Kidney capillary endothelial cell (primary cell): ENCODE results near the gene RUNX2.

Experiments used
- DNase-seq: peaks from one replicate; pipeline ENCODE4 v3.0.0-alpha.2; 2018; ENCODE audit warnings: low spot score

The RUNX2 gene

DNA sequence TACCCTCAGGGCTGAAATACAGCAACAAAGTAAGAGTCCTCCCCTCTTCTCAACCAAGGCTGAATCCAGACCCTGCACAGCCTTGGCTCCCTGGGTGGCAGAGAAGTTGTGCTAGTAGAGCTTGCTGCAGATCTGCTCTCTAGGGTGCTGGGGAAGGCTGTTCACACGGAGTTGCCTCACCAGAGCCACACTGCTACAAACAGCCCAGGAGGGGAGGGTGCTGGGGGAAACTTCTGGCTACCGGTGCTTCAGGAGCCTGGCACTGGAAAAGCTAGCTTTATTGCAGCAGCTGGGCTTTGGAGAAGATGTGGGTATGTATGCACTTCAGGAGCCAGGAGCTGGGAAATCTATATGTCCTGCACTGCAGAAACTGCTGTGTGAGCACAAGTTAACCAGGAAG is 87.2 kb downstream of the RUNX2 start:
- DNase-seq, result no peak

DNA sequence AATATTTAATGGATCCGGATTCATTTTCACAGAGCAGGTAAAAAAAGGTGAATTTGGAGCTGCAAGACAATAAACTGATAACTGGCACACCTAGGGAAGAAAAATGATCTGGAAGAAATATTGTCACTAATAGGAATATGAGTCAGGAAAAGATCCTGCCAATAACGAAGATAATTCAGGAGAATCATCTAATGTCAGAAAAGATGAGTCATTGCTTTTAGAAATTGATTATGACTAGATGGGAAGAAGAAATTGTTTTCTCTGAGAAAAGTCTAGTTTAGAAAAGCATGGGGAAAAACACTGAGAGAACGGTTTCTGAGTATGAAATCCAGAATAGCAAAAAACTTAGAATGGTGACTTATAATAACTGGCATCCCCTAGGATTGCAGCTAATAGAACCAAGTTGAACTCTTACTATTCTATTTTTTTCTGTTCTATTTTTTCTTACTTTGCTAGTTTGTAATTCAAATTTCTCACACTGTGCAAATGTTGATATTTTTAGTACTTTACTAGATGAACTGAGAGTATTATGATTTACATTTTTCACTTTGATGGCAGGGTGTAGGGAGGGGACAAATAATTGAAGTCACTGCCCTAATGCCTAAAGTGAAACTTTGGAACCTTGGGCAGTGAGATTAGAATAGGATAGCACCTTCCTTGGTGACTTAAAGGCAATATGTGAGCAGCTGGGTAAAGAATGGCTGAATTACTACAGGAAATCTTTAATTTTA is 87.8 kb downstream of the RUNX2 start:
- no peak for DNase-seq

DNA sequence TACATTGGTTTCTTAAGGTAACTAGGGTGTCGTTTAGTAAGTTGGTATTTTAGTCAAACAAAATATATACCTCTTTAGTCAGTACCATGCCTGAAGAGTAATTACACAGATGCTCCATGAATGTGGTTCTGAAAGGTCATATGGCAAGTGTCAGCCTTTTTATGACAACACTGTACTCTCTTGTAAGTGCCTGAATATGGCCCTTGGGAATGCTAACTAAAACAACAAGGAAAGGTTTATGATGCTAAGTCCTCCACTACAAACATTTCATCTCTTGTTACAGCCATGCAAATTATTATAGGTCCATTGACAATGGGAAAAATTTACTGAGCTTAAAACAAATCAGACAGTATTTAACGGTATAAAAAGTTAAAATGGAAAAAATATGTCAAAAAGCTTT is 88.6 kb downstream of the RUNX2 start:
- no peak for DNase-seq

DNA sequence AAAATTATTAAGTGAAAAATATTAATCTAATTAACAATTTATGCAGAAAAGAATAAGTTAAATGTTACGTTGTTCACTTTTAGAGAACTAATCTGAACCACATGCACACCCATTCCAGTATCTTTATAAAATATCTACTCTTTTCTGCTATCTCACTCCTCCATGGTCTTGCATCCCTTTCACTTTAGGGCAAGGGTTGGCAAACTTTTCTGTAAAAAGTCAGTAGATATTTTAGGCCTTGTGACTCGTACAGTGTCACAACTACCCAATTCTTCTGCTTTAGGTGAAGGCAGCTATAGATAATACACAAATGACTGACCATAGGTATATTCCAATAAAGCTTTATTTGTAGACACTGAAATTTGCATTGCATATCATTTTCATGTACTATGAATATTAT is 89.3 kb downstream of the RUNX2 start:
- no peak for DNase-seq

DNA sequence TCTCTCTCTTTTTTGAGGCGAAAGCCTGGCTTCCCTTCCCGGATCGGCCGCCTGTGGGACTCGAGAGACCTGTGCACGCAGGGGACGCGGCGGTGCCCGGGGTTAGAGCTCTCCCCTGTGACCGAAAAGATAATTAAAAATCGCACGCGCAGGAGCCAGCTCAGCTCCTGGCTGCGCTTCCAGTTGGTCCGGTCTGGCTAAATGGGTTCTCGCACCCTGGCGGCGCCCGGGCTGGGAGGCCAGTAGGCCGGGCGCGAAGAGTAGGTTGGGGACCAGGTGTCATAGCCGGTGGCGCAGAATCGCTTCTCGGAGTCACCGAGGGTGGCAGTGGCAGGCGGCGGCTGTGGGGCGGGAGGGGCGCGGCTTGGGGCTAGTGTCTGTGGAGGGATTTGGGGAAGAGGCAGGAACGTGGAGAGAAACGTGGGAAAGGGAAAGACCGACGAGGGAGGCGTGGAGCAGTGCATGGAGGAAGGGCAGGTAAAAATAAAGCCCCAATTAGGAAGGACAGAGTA is 91.5 kb downstream of the RUNX2 start:
- DNase-seq, result peak; percentile 26

DNA sequence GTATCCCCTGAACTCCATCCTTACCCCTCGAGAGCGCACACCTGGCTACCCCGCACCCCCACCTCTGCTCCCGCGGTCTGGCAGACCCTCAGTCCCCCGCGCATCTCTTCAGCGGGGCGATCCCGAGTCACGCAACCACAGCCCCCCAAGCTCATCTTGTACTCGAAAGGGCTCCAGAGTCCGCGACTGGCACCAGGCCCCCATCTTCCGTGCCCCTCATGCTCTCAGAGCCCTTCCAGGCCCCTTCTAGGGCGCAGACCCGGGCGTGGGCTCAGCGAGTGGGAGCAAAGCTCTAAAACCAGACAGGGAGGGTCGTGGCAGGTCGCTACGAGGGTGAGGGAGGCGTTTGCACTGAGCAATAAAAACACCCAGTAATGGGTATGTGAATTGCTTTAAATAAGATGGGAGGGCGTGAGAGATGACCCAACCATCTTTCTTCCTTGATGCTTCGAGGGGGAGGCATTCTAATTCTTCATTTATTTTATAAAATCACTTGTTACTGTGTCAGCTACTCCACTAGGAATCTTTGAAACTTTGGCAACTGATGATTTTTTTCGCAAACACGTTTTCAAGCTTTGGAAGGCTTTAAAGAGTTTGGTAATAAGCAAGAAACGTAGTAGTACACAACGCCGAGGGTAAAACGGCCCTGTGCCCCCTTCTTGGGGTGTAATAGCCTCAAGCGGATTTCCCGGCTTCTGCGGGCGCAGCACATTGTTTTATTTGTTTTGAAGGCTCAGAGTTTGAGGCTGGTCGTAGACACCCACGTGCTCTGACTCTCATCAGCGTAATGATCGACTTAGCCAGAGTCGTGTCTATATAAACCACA is 92.2 kb downstream of the RUNX2 start:
- no peak for DNase-seq

DNA sequence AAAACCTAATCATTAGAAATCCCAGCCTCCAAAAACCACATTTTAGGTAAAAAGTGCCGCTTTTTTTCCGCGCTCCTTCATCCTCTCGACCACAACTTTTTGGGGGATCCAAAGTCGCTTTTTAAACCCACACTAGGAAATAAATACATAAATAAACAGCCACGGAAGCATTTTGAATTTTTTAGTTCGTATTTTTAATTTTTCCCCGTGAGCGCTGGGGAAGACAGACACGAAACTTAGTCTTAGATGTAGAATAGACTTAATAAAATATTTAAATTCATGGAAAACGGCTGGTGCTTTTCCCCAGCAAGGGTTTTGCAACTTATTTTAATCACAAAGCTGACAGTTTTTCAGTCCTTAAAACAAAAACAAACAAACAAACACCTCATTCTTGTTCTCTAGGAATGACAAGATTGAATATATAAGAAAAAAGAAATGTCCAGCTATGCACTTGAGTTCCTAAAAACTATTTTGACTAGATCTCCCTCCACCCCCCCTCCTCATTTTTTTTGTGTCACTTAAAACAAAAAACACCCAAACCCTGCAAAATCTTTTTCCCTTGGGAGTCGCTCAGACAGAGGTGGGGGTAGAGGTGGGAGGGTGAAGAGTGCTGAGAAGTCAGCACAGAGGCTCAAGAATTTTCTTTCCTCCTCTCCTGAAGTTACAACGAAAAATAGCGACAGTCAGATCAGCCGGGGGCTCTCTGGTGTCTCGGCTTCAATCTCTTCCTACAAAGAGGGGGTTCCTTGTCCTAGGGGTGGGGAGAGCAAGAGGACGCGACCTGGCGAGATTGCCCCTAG is 93.0 kb downstream of the RUNX2 start:
- DNase-seq, result no peak

DNA sequence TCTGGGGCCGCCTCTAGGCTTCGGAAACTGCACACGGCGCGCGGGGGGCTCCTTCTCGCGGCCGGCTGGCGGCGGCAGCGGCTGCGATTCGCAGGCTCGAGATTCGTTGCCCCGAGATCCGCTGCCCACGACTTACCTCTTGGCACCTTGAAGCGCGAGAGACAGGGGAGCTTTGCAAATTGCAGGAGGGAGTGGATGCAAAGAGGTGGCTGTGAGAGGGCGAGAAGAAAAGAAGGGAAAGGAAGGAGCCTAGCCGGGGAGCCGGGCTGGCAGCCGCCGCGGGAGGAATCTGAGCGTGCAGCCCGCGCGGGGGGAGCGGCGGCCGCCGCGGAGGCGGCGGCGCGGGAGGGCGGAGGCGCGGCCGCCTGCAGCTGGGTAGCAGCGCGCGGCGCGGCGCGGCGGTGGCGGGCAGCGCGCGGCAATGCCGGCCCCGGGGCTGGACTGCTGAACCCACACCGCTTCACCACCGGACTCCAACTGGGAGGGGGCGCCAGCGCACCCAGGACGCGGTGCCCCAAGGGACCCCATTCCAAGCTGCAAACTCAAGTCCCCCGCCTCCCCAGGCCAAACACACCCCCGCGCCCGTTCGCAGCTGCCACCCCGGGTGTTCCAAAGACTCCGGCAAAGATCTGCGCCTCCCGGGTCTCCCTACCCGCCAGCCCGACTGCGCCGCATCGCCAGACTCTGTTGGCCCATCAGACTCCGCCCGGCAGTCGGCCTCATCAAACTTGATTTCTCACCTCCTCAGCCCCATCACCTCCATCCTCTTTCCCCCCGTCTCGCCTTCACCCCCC is 93.8 kb downstream of the RUNX2 start:
- DNase-seq, result peak; percentile 26

DNA sequence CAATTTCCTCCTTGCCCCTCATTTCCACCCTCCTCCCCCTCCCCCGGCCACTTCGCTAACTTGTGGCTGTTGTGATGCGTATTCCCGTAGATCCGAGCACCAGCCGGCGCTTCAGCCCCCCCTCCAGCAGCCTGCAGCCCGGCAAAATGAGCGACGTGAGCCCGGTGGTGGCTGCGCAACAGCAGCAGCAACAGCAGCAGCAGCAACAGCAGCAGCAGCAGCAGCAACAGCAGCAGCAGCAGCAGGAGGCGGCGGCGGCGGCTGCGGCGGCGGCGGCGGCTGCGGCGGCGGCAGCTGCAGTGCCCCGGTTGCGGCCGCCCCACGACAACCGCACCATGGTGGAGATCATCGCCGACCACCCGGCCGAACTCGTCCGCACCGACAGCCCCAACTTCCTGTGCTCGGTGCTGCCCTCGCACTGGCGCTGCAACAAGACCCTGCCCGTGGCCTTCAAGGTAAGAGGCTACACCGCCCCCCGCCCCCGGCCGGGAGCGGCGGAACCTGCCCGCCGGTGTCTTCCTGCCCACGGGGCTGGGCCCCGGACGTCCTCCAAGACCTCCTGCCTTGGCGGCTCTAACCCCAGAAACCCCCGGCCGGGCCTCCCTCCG is 94.5 kb downstream of the RUNX2 start:
- no peak for DNase-seq

DNA sequence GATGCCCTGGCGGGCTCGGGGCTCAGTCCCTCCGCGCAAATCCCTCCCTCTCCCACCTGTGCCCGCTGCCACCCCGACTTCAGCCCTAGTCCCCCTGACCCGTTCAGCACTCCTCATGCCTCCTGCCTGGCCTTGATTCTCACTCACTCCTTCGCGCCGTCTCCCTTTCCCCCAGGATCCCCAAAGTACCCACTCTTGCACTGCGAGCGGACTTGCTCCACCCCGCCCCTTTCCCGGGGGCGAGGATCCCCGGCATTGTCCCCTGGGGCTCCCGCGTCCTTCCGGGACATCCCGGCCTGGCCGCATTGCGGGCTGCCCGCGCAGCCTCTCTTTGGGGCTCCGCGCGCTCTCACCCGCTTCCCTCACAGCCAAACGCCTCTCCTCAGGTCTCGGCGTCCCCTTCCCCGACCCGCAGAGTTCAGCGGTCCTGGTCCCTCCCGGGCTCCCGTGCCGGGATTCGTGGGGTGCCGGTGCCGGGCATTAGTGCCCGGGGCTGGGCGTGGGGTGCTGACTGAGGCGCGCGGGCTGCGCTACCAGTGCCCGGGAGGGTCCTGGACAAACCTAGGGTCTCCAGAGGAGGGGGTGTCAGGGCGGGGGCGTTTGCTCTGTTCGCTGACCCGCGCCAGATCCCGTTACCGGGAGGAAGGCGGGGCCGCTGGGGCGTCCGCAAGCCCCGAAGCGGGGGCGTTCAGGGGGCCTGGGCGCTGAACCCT is 95.1 kb downstream of the RUNX2 start:
- DNase-seq, result no peak

DNA sequence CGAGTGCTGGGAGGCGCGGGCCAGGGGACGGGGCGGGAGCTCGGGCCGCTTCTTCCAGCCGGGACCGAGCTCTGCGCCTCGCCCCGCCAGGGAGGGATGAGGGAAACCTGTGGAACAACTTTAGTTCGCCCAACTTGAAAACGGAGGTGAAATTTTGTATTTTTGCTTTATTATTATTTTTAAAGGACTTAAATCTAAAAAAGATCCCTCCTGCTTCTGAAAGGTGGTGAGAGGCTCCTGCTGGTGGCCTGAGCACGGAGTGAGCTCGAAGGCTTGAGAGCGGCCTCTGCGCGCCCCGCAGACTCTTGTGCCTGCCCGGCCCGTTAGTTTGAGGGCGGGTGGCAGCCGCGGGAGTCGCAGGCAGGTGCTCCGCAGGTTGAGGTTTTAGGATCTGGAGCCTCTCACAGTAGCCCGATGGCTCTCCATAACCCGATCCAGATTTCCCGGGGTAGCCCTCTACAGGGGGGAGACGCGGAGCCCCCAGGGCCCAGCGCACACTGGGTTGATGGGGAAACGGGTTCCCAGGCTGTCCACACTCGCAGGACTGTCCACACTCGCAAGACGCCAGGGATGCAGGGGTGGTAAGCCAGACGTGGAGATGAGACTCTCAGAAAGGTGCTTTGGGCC is 95.8 kb downstream of the RUNX2 start:
- DNase-seq, result no peak

DNA sequence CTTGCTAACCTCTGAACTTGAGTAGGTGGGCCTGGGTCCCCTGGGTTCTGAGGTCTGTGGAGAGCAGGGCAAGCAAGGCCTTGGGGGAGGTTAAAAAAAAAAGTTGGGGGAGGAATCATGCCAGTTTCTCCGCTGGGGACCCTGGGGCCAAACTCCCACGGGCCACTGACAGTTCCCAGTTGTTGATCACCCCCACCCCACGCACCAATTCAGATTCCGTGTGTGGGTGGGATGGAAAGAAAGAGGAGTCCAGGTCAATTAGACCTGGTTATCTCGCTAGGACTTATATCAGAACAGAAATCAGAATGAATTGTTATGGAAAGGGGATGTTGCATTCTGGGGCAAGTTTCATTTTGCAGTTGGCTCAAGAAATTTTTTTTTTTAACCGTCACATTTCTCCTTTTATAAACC is 96.3 kb downstream of the RUNX2 start:
- no peak for DNase-seq

DNA sequence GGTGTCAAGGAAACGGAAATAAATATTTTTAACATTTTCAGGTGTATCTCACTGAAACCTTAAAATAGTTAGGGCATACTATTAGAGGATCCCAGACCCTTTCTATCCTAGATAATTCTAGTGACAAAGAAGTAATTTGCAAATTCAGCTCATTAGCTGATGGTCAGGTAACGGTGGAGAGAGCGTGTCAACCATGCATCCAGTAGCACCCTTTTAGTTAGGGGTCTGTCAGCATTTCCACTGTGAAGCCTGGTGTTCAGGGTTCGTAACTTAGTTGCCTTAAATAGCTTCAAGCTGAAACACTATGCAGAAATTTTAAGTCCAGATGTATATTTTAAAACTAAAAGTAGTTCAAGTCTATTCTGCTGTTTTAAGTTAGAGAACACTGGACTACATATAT is 98.1 kb downstream of the RUNX2 start:
- DNase-seq, result no peak

DNA sequence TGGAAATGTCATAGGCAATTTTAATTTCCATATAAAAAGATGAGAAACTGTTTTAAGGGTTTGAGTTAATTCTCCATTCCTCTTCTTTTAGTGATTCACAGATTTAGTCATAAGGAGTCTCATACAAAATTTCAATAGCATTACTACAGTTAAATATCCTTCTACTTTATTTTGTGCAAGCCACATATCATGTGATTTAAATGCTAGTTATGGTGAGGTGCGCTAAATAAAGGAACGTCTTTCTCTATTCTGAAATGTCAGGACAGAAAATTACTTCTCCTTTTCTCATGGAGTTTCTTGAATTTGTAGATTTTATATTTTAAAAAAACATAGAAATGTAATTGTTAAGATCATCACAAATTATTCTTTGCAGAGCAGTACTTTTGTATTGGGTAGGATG is 99.6 kb downstream of the RUNX2 start:
- DNase-seq, result no peak

DNA sequence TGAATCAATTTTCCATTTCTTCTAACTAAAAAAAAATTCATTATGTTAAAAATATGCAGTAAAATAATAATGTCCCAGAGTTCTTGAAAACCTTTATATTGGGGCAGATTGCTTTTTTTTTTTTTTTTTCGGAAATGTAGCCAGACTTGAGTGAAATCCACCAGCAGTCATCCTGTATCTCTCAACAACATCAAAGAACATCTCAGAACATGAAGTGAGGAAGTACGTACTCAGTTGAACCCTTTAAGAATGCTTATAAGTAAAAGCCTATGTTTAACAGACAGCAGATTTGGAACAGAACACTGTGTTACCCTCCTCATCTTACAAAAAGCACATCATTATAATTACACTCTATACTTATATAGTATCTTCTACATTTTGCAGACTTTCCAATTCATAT is 100.6 kb downstream of the RUNX2 start:
- DNase-seq, result no peak

DNA sequence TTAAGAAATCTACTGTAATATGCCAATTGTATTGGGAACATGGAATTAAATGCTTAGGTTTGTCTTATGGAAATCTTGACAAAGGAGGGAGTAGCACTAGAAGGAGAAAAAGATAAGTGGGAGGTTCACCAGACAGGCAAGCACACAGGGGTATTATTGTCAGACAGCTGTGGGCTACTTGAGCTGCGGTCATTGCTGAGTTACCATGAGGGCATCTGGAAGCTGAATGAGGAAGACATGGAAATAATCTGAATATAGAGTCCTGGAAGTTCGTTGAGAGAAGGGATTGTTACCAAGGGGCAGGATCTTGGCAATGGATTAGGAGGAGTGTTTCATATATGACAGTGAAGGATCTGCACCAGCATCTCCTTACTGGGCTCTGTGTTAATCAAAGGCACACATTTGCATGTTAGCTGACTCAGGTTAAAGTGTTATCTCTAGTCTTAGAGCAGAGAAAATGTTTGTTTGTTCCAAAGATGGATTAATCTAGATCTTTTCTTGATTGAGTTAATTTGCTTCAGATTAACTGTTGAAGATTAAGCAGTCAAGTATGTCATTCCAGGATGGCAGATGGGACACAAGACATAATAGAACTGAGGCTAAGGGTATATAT is 102.6 kb downstream of the RUNX2 start:
- DNase-seq, result no peak

DNA sequence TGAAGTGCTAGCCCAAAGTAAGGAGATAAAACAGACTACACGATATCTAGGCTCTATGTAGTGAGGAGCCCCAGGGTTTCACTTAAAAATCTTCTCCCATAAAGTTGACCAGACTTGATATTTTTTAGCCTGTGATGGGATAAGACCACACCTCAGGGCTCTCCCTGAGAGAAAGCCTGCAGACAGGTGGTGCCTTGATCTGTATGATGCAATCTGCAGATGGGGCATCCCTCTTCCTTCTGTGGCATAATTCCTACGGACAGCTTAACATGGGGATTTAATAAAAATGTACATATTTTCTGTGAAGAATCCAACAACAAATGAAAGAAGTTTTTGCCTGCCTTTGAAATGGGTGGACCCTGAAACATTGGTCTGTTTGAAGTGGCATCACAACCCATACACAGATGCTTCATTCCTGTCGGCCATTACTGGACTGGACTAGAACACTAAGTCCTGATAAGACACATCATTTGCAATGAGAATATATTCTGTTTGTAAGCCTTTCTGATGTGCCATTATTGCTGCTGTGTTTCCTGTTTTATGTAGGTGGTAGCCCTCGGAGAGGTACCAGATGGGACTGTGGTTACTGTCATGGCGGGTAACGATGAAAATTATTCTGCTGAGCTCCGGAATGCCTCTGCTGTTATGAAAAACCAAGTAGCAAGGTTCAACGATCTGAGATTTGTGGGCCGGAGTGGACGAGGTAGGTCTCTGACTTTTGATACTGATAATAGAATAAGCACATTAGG is 103.4 kb downstream of the RUNX2 start:
- DNase-seq, result no peak

DNA sequence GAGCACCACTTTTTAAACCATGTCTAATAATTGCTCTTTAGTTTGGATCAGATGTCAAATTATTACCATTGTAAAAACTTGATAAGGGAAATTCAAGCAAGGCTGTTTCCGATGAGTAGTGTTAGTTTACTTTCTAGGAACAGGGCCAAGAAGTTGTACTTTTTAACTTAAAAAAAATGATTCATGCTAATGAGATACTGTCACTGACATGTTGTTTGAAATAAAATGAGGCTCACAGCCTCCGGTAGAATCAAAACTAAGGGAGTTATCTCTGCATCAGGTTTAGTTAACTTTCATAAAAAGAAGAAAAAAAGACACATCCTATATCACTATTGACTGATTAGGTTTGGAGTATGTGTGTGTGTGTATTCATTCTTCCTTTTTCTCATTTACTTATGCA is 104.8 kb downstream of the RUNX2 start:
- peak; percentile 62 for DNase-seq
